Glomerular visceral epithelial cell (primary cell): Measurements from ENCODE around the gene NINL.

Experiments
- DNase-seq: peaks from one replicate; pipeline ENCODE4 v3.0.0-alpha.2; 2016; ENCODE audit errors: extremely low spot score

Gene NINL

GRCh38 chr20:25464501-25465242 lies 120.7 kb downstream of the NINL start:
- DNase-seq = no peak

- no peak for DNase-seq
Observed at GRCh38 chr20:25461786-25462545, 123.4 kb downstream of the NINL start.

GRCh38 chr20:25461281-25461650 lies 124.1 kb downstream of the NINL start:
- DNase-seq = no peak

GRCh38 chr20:25460566-25461280 lies 124.6 kb downstream of the NINL start:
- DNase-seq = no peak

- no peak for DNase-seq
Observed at GRCh38 chr20:25459916-25460535, 125.3 kb downstream of the NINL start.

- no peak for DNase-seq
Observed at GRCh38 chr20:25459111-25459830, 126.1 kb downstream of the NINL start.

- DNase-seq = no peak
Observed at GRCh38 chr20:25457886-25458680, 127.2 kb downstream of the NINL start.

GRCh38 chr20:25454153-25454900 lies 131.0 kb downstream of the NINL start:
- no peak for DNase-seq

GRCh38 chr20:25453035-25453810 lies 132.1 kb downstream of the NINL start:
- peak; percentile 86 for DNase-seq

GRCh38 chr20:25452333-25452732 lies 133.0 kb downstream of the NINL start:
- DNase-seq = no peak

- no peak for DNase-seq
Observed at GRCh38 chr20:25447671-25448070, 137.7 kb downstream of the NINL start.

- DNase-seq = no peak
Observed at GRCh38 chr20:25444556-25444955, 140.8 kb downstream of the NINL start.

GRCh38 chr20:25439328-25439727 lies 146.0 kb downstream of the NINL start:
- DNase-seq = no peak

- no peak for DNase-seq
Observed at GRCh38 chr20:25437153-25437581, 148.2 kb downstream of the NINL start.

GRCh38 chr20:25424536-25424935 lies 160.8 kb downstream of the NINL start:
- DNase-seq = no peak

- no peak for DNase-seq
Observed at GRCh38 chr20:25422032-25422431, 163.3 kb downstream of the NINL start.

GRCh38 chr20:25421102-25421501 lies 164.2 kb downstream of the NINL start:
- no peak for DNase-seq

- peak; percentile 25 for DNase-seq
Observed at GRCh38 chr20:25418776-25419175, 166.6 kb downstream of the NINL start.

GRCh38 chr20:25408890-25409289 lies 176.4 kb downstream of the NINL start:
- peak; percentile 26 for DNase-seq
